Esophagus muscularis mucosa (tissue), 4 donors: Measurements from ENCODE around the gene TEX261.

Experiments
- CTCF ChIP-seq, 3 experiments: fragments of 200-600 bp in 2 of 3; fragments of 450-650 bp in 1 of 3; sonication (generic) in 2 of 3; IDR thresholded peaks; one replicate each; pipeline ENCODE4 v1.5.1; 2017 to 2019; ENCODE audit warnings: antibody characterized with exemption in 3 of 3, mild to moderate bottlenecking in 2 of 3, moderate library complexity in 1 of 3
- EP300 ChIP-seq: sonication (generic); formaldehyde crosslinking; IDR thresholded peaks from one replicate; pipeline ENCODE4 v1.6.1; 2017; ENCODE audit warnings: antibody characterized with exemption
- POLR2A ChIP-seq: fragments of 450-650 bp; IDR thresholded peaks from one replicate; pipeline ENCODE4 v1.6.1; 2017; ENCODE audit warnings: antibody characterized with exemption, moderate library complexity, mild to moderate bottlenecking, low read depth
- POLR2AphosphoS5 ChIP-seq, 2 donors: sonication (generic); formaldehyde crosslinking; IDR thresholded peaks; one replicate each; pipeline ENCODE4 v1.6.1; 2017; ENCODE audit warnings: antibody characterized with exemption in 2 of 2

GRCh38 chr2:70990216-70990615 is 4.5 kb downstream of the TEX261 start:
- no peak for TF ChIP-seq CTCF (IDR thresholded peaks at IDR 0.05)
- no peak for TF ChIP-seq POLR2AphosphoS5 (IDR thresholded peaks at IDR 0.05)
- no peak for TF ChIP-seq POLR2A
- TF ChIP-seq EP300: no peak
